Right lobe of liver (tissue), 6 donors: Measurements from ENCODE around the gene IGF2R. TPM values are rescaled to one million over a fixed set of nuclear protein-coding genes. Genes with fewer than 3 reads are reported as not detected.

Experiments used
- ATAC-seq, 4 donors: fragments of 200-7000 bp; cut with Tn5 transposase; one replicate each; pipeline ENCODE4 v1.9.1; 2020; ENCODE audit warnings: mild to moderate bottlenecking in 4 of 4, moderate library complexity in 4 of 4
- DNase-seq, 3 donors: peaks; one replicate each; pipeline ENCODE4 v3.0.0-alpha.2; 2020
- H3K27ac ChIP-seq, 3 donors: fragments of 200-600 bp; one replicate each; pipeline ENCODE4 v1.8.0; 2022
- H3K27me3 ChIP-seq, 2 donors: fragments of 200-600 bp; one replicate each; pipeline ENCODE4 v1.8.0; 2022
- H3K36me3 ChIP-seq, 4 donors: fragments of 200-600 bp; sonication (generic) in 1 of 4; one replicate each; pipeline versions ENCODE4 v1.5.1 to v1.8.0; 2017 to 2022; ENCODE audit warnings: control low read depth in 1 of 4
- H3K4me1 ChIP-seq, 4 donors: fragments of 200-600 bp; sonication (generic) in 1 of 4; one replicate each; pipeline versions ENCODE4 v1.5.1 to v1.8.0; 2017 to 2022; ENCODE audit warnings: control low read depth in 1 of 4
- H3K4me3 ChIP-seq, 3 donors: fragments of 200-600 bp; one replicate each; pipeline ENCODE4 v1.8.0; 2022
- H3K9me3 ChIP-seq, 4 donors: fragments of 200-600 bp; sonication (generic) in 1 of 4; one replicate each; pipeline versions ENCODE4 v1.5.1 to v1.8.0; 2017 to 2022; ENCODE audit warnings: control low read depth in 1 of 4
- CTCF ChIP-seq, 4 donors: fragments of 200-600 bp in 3 of 4; fragments of 450-650 bp in 1 of 4; IDR thresholded peaks; one replicate each; pipeline versions ENCODE4 v1.5.1 to v1.8.0; 2016 to 2022; ENCODE audit warnings: antibody characterized with exemption in 4 of 4, mild to moderate bottlenecking in 2 of 4
- POLR2A ChIP-seq: fragments of 450-650 bp; IDR thresholded peaks from one replicate; pipeline ENCODE4 v1.6.1; 2017; ENCODE audit warnings: antibody characterized with exemption, mild to moderate bottlenecking
- WGBS: methylation state at CpG from one replicate; pipeline ENCODE4 v1.1.6; 2018; ENCODE audit warnings: low coverage, low lambda C conversion rate; ENCODE audit not compliant: insufficient coverage; ENCODE audit errors: missing lambda C conversion rate; 5-methylcytosine and 5-hydroxymethylcytosine counted together
- intact Hi-C, 2 donors: fragments of 100-400 bp; cut with DNase I; formaldehyde crosslinking; loops; one replicate each; pipeline versions ENCODE4 v1.11.2 to v1.14.1; 2022
- total RNA-seq, 6 experiments: library from RNA; depleted of rRNA in 2 of 6; stranded (reverse); fragments of >200 nt in 2 of 6; fragmentation: NEBNext Ultra II Directional in 3 of 6; extraction: Animal tissue kit (Norgen Biotek cat#: 25700) in 3 of 6; gene quantifications; one replicate each; pipeline versions ENCODE4 v1.1.0 to v1.2.4, GENCODE V29; 2016 to 2023
- donor health status: DM: no; HTN: yes; CAD: no.
- donor health status: DM: no; HTN: no; CAD: no.
- donor health status: DM: no; HTN: no; CAD: no.
- donor health status: DM: no; HTN: yes; CAD: no.
- donor health status: DM: no; HTN: yes; CAD: no.

The IGF2R gene
- total RNA-seq, 6 experiments from 2014 or later, result 50.3 to 81.0 (median 67.1) TPM

GRCh38 chr6:159988983-159989454 lies 20.1 kb downstream of the IGF2R start:
- H3K27me3 ChIP-seq, result no peaks in the 10 kb centered on the region
- intact Hi-C loops, result no loop called here
- peaks cover 0 to 64% (median 12%) of the 10 kb centered on the region in 4 donors for H3K4me1 ChIP-seq
- TF ChIP-seq POLR2A, result no peak
- TF ChIP-seq CTCF (IDR thresholded peaks at IDR 0.05), result no peak
- ATAC-seq (peak; percentile 26 to 55 (median 36)), DNase-seq (no peak)
- H3K27ac ChIP-seq, result peak overlapping the region in 1 of 3 donors; percentile 24
- H3K36me3 ChIP-seq, result no peaks in the 10 kb centered on the region
- H3K9me3 ChIP-seq, result no peaks in the 10 kb centered on the region
- WGBS, result 72% methylated on average over 2 of the region's 7 CpGs
- no peak overlapping the region for H3K4me3 ChIP-seq

GRCh38 chr6:159989492-159990480 lies 20.9 kb downstream of the IGF2R start:
- no peaks in the 10 kb centered on the region for H3K36me3 ChIP-seq
- H3K27ac ChIP-seq, result peak overlapping the region in 1 of 3 donors; percentile 24
- DNase-seq (no peak), ATAC-seq (peak in 2 of 4 donors; percentile 13 to 22)
- 68% methylated on average over 10 of the region's 10 CpGs for WGBS
- no peaks in the 10 kb centered on the region for H3K27me3 ChIP-seq
- H3K4me1 ChIP-seq, result peaks cover 0 to 64% (median 13%) of the 10 kb centered on the region in 4 donors
- TF ChIP-seq POLR2A (no peak), CTCF (IDR thresholded peaks at IDR 0.05) (no peak)
- H3K9me3 ChIP-seq, result no peaks in the 10 kb centered on the region
- no peak overlapping the region for H3K4me3 ChIP-seq
- intact Hi-C loops, result no loop called here

- no peaks in the 10 kb centered on the region for H3K36me3 ChIP-seq
- peak overlapping the region in 1 of 3 donors; percentile 45 for H3K27ac ChIP-seq
- no peak for ATAC-seq
- intact Hi-C loops, result no loop called here
- H3K27me3 ChIP-seq, result no peaks in the 10 kb centered on the region
- H3K9me3 ChIP-seq, result no peaks in the 10 kb centered on the region
- DNase-seq, result no peak
- WGBS, result 100% methylated on average over 1 of the region's 1 CpG
- no peak overlapping the region for H3K4me3 ChIP-seq
- peaks cover 0 to 54% (median 13%) of the 10 kb centered on the region in 4 donors for H3K4me1 ChIP-seq
- no peak for TF ChIP-seq POLR2A
These were observed 23.5 kb downstream of the IGF2R start for GRCh38 chr6:159992366-159992765.

GRCh38 chr6:159995405-159995804 lies 26.5 kb downstream of the IGF2R start:
- intact Hi-C loops, result no loop called here
- WGBS, result 96% methylated on average over 2 of the region's 2 CpGs
- H3K9me3 ChIP-seq, result no peaks in the 10 kb centered on the region
- peaks cover 0 to 27% (median 10%) of the 10 kb centered on the region in 4 donors for H3K4me1 ChIP-seq
- H3K27me3 ChIP-seq, result no peaks in the 10 kb centered on the region
- DNase-seq, result no peak
- no peak for ATAC-seq
- no peak overlapping the region for H3K4me3 ChIP-seq
- no peak for TF ChIP-seq CTCF (IDR thresholded peaks at IDR 0.05)
- TF ChIP-seq POLR2A, result no peak
- no peak overlapping the region for H3K27ac ChIP-seq
- peaks cover 0 to 4% (median 0%) of the 10 kb centered on the region in 4 donors for H3K36me3 ChIP-seq
